Placental epithelial cell (primary cell): ENCODE results near the gene TMEM164. TPM values are rescaled to one million over a fixed set of nuclear protein-coding genes. Genes with fewer than 3 reads are reported as not detected.

Source experiments
- small RNA-seq: library from RNA; depleted of rRNA; stranded (forward); fragments of <200 nt; gene quantifications from one replicate; pipeline ENCODE3, GENCODE V24; 2012
- total RNA-seq: library from RNA; depleted of rRNA; stranded (reverse); fragments of >200 nt; gene quantifications from 2 replicates; pipeline ENCODE4 v1.2.3, GENCODE V29; 2012

TMEM164 gene
- total RNA-seq = 21.2 and 22.0 TPM in 2 replicates

DNA sequence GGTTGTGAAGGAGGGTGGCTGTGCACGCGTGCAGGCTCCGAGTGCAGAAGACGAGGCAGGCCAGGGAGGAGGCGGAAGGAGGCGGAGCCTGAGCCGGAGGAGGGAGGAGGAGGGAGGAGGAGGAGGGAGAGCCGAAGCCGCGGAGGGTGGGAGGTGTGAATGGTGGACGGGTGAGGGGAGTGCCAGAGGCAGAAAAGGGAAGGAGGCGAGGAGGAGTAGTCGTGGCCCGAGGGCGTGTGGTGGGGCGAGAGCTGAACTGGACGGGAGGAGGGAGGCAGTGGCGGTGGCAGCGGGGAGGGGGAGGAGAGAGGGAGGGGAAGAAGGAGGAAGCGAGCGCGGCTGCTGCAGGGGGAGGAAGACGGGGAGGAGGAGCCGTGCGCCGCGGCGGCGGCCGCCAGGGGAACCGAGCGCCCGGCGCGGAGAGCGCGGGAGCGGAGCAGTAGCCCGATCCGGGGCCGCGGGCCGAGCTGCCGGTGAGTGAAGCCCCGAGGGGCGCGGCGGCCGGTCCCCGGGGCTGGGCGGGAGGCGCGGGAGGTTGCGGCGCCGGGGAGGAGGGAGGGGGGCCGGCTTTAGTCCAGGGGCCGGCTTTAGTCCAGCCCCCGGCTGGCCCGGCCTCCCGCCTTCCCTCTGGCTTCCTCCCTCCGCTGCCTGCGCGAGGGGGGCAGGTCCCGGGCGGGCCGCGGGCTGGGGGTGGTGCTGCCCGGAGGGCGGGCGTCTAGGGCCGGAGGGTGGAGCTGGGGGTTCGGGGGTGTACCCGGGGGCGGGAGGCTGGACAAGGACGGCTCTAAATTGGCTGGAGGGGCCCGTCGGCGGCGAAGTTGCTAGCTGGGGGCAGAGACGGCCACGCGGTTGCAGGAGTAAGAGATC is at the start of gene TMEM164:
Gene TMEM164, plus strand, starts transcription at position 815 of the 867 bp plus-strand sequence. CDS start 661 bp downstream, outside the sequence.

Small RNAs within 50 kb of the gene (small RNA-seq; reads per million reads assigned to genes)
- 0.12 reads per million for gene MIR3978
- 327 reads per million, percentile 99 among the genes with 10 or more reads in this experiment for gene MIR652
- gene SNORD96B = 9.6 reads per million, percentile 95 among the genes with 10 or more reads in this experiment
